ENCODE results near the gene LRMDA.

DNA sequence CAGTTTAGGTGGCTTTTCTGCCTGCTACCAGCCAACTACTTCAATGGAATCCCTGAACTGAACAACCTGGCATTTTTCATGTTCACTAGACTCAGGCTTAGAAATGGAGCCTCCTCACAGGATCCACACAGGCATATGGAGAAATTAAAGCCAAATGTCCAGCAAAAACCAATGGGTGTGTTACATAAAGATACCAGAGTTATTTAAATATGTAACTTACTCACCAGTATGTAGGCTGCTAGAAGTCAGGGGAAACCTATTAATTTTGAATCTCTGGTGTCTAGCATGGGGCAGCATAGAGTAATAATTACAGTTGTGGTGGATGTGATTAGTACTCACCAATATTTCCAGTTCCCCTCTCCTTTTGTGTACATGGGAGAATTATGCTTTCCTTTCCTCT lies 383.6 kb downstream of the LRMDA start:
- TF ChIP-seq POLR2A (IDR thresholded peaks at IDR 0.05), result no peak
- TF ChIP-seq, protein P1, sequence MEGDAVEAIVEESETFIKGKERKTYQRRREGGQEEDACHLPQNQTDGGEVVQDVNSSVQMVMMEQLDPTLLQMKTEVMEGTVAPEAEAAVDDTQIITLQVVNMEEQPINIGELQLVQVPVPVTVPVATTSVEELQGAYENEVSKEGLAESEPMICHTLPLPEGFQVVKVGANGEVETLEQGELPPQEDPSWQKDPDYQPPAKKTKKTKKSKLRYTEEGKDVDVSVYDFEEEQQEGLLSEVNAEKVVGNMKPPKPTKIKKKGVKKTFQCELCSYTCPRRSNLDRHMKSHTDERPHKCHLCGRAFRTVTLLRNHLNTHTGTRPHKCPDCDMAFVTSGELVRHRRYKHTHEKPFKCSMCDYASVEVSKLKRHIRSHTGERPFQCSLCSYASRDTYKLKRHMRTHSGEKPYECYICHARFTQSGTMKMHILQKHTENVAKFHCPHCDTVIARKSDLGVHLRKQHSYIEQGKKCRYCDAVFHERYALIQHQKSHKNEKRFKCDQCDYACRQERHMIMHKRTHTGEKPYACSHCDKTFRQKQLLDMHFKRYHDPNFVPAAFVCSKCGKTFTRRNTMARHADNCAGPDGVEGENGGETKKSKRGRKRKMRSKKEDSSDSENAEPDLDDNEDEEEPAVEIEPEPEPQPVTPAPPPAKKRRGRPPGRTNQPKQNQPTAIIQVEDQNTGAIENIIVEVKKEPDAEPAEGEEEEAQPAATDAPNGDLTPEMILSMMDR (IDR thresholded peaks at IDR 0.05), result no peak

Data from adrenal gland (tissue), 5 donors.